Smooth muscle cell (in vitro differentiated cells): ENCODE results near the gene ENTPD3. TPM values are rescaled to one million over a fixed set of nuclear protein-coding genes. Genes with fewer than 3 reads are reported as not detected.

Experiments
- DNase-seq: peaks from one replicate; lab custom pipeline; 2025; ENCODE audit not compliant: unreplicated experiment; lab: John Stamatoyannopoulos, UW
- H2AFZ ChIP-seq: fragments of 200-600 bp; sonication (generic); 2 replicates; pipeline ENCODE4 v1.6.0; 2016; ENCODE audit warnings: antibody characterized with exemption, low read depth, mild to moderate bottlenecking
- H3F3A ChIP-seq: fragments of 200-600 bp; sonication (generic); 2 replicates; pipeline ENCODE4 v1.6.0; 2017; ENCODE audit warnings: antibody characterized with exemption, low read depth
- H3K27ac ChIP-seq: fragments of 200-600 bp; sonication (generic); 2 replicates; pipeline ENCODE4 v1.5.1; 2016; ENCODE audit warnings: low read depth, mild to moderate bottlenecking
- H3K27me3 ChIP-seq: fragments of 200-600 bp; sonication (generic); 2 replicates; pipeline ENCODE4 v1.6.1; 2016; ENCODE audit warnings: low read depth, mild to moderate bottlenecking
- H3K36me3 ChIP-seq: fragments of 200-600 bp; sonication (generic); 2 replicates; pipeline ENCODE4 v1.5.1; 2016; ENCODE audit warnings: low read depth
- H3K4me1 ChIP-seq: fragments of 200-600 bp; sonication (generic); 2 replicates; pipeline ENCODE4 v1.5.1; 2016; ENCODE audit warnings: low read depth
- H3K4me2 ChIP-seq: fragments of 200-600 bp; sonication (generic); 2 replicates; pipeline ENCODE4 v1.6.0; 2016; ENCODE audit warnings: mild to moderate bottlenecking
- H3K4me3 ChIP-seq: fragments of 200-600 bp; sonication (generic); 2 replicates; pipeline ENCODE4 v1.5.1; 2016; ENCODE audit warnings: mild to moderate bottlenecking
- H3K79me2 ChIP-seq: fragments of 200-600 bp; sonication (generic); 2 replicates; pipeline ENCODE4 v1.6.0; 2016; ENCODE audit warnings: low read depth, mild to moderate bottlenecking
- H3K9ac ChIP-seq: fragments of 200-600 bp; sonication (generic); 2 replicates; pipeline ENCODE4 v1.6.0; 2016; ENCODE audit warnings: low read depth
- H3K9me3 ChIP-seq: fragments of 200-600 bp; sonication (generic); replicated peaks from 2 replicates; pipeline ENCODE4 v1.5.1; 2016; ENCODE audit warnings: low read depth
- H4K20me1 ChIP-seq: fragments of 200-600 bp; sonication (generic); 2 replicates; pipeline ENCODE4 v1.6.0; 2016; ENCODE audit warnings: low read depth
- CTCF ChIP-seq: fragments of 200-600 bp; sonication (generic); IDR thresholded peaks from 2 replicates; pipeline ENCODE4 v1.5.1; 2017; ENCODE audit warnings: borderline replicate concordance, mild to moderate bottlenecking, antibody characterized with exemption; ENCODE audit not compliant: insufficient read depth, poor library complexity, severe bottlenecking
- WGBS: methylation state at CpG from one replicate; pipeline ENCODE4 v1.1.7; 2016; ENCODE audit warnings: low lambda C conversion rate; 5-methylcytosine and 5-hydroxymethylcytosine counted together
- polyA plus RNA-seq: library from polyadenylated mRNA; unstranded; fragments of >200 nt; fragmentation: Nextera tagmentation; extraction: Ambion mirVana; gene quantifications from 2 replicates; pipeline ENCODE4 v1.2.1, GENCODE V29; 2016
- total RNA-seq: library from RNA; depleted of rRNA; stranded (reverse); fragments of >200 nt; gene quantifications from 2 replicates; pipeline ENCODE4 v1.2.3, GENCODE V29; 2014

ENTPD3 gene
- total and polyA plus RNA-seq, 2 experiments from 2014 or later = 1.5 to 4.0 TPM

- DNase-seq = no peak
- H3K4me2 ChIP-seq = no peak overlapping the region
- TF ChIP-seq CTCF = no peak
- H3K9ac ChIP-seq = no peak overlapping the region
- no peaks in the 10 kb centered on the region for H3K9me3 ChIP-seq
- no peaks in the 10 kb centered on the region for H3K36me3 ChIP-seq
- no peaks in the 10 kb centered on the region for H3F3A ChIP-seq
- no peak overlapping the region for H2AFZ ChIP-seq
- no peak overlapping the region for H3K4me3 ChIP-seq
- H3K79me2 ChIP-seq = no peaks in the 10 kb centered on the region
- no peaks in the 10 kb centered on the region for H4K20me1 ChIP-seq
- 89% methylated on average over 4 of the region's 4 CpGs for WGBS
- no peaks in the 10 kb centered on the region for H3K27me3 ChIP-seq
- no peaks in the 10 kb centered on the region for H3K4me1 ChIP-seq
- H3K27ac ChIP-seq = no peak overlapping the region
Measured at GRCh38 chr3:40397129-40397528, 10.1 kb downstream of the ENTPD3 start.

GRCh38 chr3:40397912-40398311, 10.9 kb downstream of the ENTPD3 start:
- 88% methylated on average over 4 of the region's 4 CpGs for WGBS
- no peak for TF ChIP-seq CTCF
- Histone ChIP-seq H3K36me3 (no peaks in the 10 kb centered on the region), H3K4me3 (no peak overlapping the region), H4K20me1 (no peaks in the 10 kb centered on the region), H3K9me3 (no peaks in the 10 kb centered on the region), H3K27me3 (no peaks in the 10 kb centered on the region), H3F3A (no peaks in the 10 kb centered on the region), H3K4me1 (no peaks in the 10 kb centered on the region), H2AFZ (no peak overlapping the region), H3K79me2 (no peaks in the 10 kb centered on the region), H3K9ac (no peak overlapping the region), H3K27ac (no peak overlapping the region), H3K4me2 (no peak overlapping the region)
- no peak for DNase-seq

GRCh38 chr3:40398346-40398745, 11.4 kb downstream of the ENTPD3 start:
- no peaks in the 10 kb centered on the region for H3F3A ChIP-seq
- no peaks in the 10 kb centered on the region for H3K36me3 ChIP-seq
- H3K27ac ChIP-seq = no peak overlapping the region
- no peak overlapping the region for H3K4me2 ChIP-seq
- no peaks in the 10 kb centered on the region for H3K79me2 ChIP-seq
- no peak for DNase-seq
- no peaks in the 10 kb centered on the region for H3K9me3 ChIP-seq
- no peaks in the 10 kb centered on the region for H3K4me1 ChIP-seq
- H2AFZ ChIP-seq = no peak overlapping the region
- H3K27me3 ChIP-seq = no peaks in the 10 kb centered on the region
- TF ChIP-seq CTCF = no peak
- no peaks in the 10 kb centered on the region for H4K20me1 ChIP-seq
- WGBS = 60% methylated on average over 3 of the region's 3 CpGs
- H3K9ac ChIP-seq = no peak overlapping the region
- no peak overlapping the region for H3K4me3 ChIP-seq

- Histone ChIP-seq H3K4me3 (no peak overlapping the region), H2AFZ (no peak overlapping the region), H3F3A (no peaks in the 10 kb centered on the region), H3K9me3 (no peaks in the 10 kb centered on the region), H3K27ac (no peak overlapping the region), H3K4me1 (no peaks in the 10 kb centered on the region), H3K79me2 (no peaks in the 10 kb centered on the region), H4K20me1 (no peaks in the 10 kb centered on the region), H3K36me3 (no peaks in the 10 kb centered on the region), H3K9ac (no peak overlapping the region), H3K27me3 (no peaks in the 10 kb centered on the region), H3K4me2 (no peak overlapping the region)
- WGBS = 76% methylated on average over 2 of the region's 2 CpGs
- DNase-seq = no peak
- TF ChIP-seq CTCF = no peak
Measured at GRCh38 chr3:40404591-40405198, 17.7 kb downstream of the ENTPD3 start.
